HEK293 (cell line): ENCODE measurements around the gene ISY1.
A peak's percentile ranks its signal among the peaks of the same experiment; 100 is the strongest.
"Not testable (repeated sequence)": the region's sequence is repeated elsewhere in the genome, so short reads cannot be mapped to it uniquely, and the experiment has no call there.

ENCODE experiments used
- CTCF ChIA-PET: fragments of 350-600 bp; formaldehyde crosslinking; extraction: SDS; loops from one replicate; lab custom pipeline; 2021; ENCODE audit warnings: antibody characterized with exemption; lab: Yijun Ruan, JAX
- POLR2A ChIA-PET: fragments of 300-600 bp; formaldehyde crosslinking; extraction: SDS; loops from one replicate; lab custom pipeline; 2020; ENCODE audit warnings: antibody characterized with exemption, inconsistent platforms; lab: Yijun Ruan, JAX
- H3K27ac ChIP-seq: fragments of 200-500 bp; sonication (Bioruptor generic); 2 replicates; pipeline ENCODE4 v1.5.1; 2014; ENCODE audit warnings: low read depth, low read length, control low read depth, inconsistent platforms; ENCODE audit errors: extremely low read depth
- H3K36me3 ChIP-seq, 2 experiments: fragments of 200-500 bp in 1 of 2; sonication (Bioruptor generic) in 1 of 2; 1 replicate in 1 of 2; 2 replicates in 1 of 2; pipeline ENCODE4 v1.5.1; 2014 to 2017; ENCODE audit warnings: inconsistent platforms in 2 of 2, low read length in 2 of 2; ENCODE audit not compliant: control insufficient read depth in 2 of 2, insufficient read depth in 1 of 2
- H3K4me1 ChIP-seq: fragments of 200-500 bp; sonication (Bioruptor generic); 2 replicates; pipeline ENCODE4 v1.5.1; 2014; ENCODE audit warnings: mild to moderate bottlenecking, low read length, inconsistent platforms; ENCODE audit not compliant: control insufficient read depth, insufficient read depth
- H3K4me3 ChIP-seq: 2 replicates; pipeline ENCODE4 v1.5.1; 2011; ENCODE audit warnings: low read depth, mild to moderate bottlenecking, control low read depth, low read length, moderate library complexity
- H3K9me3 ChIP-seq: fragments of 200-500 bp; sonication (Bioruptor generic); 2 replicates; pipeline ENCODE4 v1.5.1; 2014; ENCODE audit warnings: low read depth, low read length, inconsistent platforms; ENCODE audit not compliant: control insufficient read depth, insufficient read depth
- BCL6B ChIP-seq: fragments of 450-650 bp; formaldehyde crosslinking; IDR thresholded peaks from 2 replicates; pipeline ENCODE4 v1.5.1; 2017; ENCODE audit warnings: missing biosample characterization, missing genetic modification characterization
- GLIS2 ChIP-seq: fragments of 450-650 bp; formaldehyde crosslinking; IDR thresholded peaks from 2 replicates; pipeline ENCODE4 v1.5.1; 2016; ENCODE audit warnings: missing biosample characterization, missing genetic modification characterization
- KLF17 ChIP-seq: fragments of 450-650 bp; formaldehyde crosslinking; IDR thresholded peaks from 2 replicates; pipeline ENCODE4 v1.5.1; 2016; ENCODE audit warnings: missing biosample characterization, missing genetic modification characterization
- MEIS1 ChIP-seq: sonication (generic); formaldehyde crosslinking; IDR thresholded peaks from 2 replicates; pipeline ENCODE4 v1.8.1; 2022; ENCODE audit warnings: missing genetic modification reagents, mild to moderate bottlenecking, borderline replicate concordance
- RBAK ChIP-seq: fragments of 450-650 bp; formaldehyde crosslinking; IDR thresholded peaks from 2 replicates; pipeline ENCODE4 v1.5.1; 2016; ENCODE audit warnings: missing biosample characterization, missing genetic modification characterization
- REPIN1 ChIP-seq: fragments of 450-650 bp; formaldehyde crosslinking; IDR thresholded peaks from 2 replicates; pipeline ENCODE4 v1.5.1; 2017; ENCODE audit warnings: missing biosample characterization, missing genetic modification characterization, low read depth
- SETDB1 ChIP-seq: IDR thresholded peaks from one replicate; pipeline ENCODE4 v1.6.1; 2017; ENCODE audit warnings: mild to moderate bottlenecking, low read length, moderate library complexity, mixed read lengths; ENCODE audit not compliant: insufficient read length
- ZBTB17 ChIP-seq: fragments of 450-650 bp; formaldehyde crosslinking; IDR thresholded peaks from 2 replicates; pipeline ENCODE4 v1.5.1; 2016; ENCODE audit warnings: missing biosample characterization, missing genetic modification characterization
- ZBTB26 ChIP-seq: fragments of 450-650 bp; formaldehyde crosslinking; optimal IDR thresholded peaks from 2 replicates; pipeline ENCODE3; 2016; ENCODE audit warnings: missing biosample characterization, mild to moderate bottlenecking, missing genetic modification characterization
- ZNF19 ChIP-seq: fragments of 450-650 bp; formaldehyde crosslinking; IDR thresholded peaks from 2 replicates; pipeline ENCODE4; 2016; ENCODE audit warnings: missing biosample characterization, missing genetic modification characterization, low read depth
- ZNF2 ChIP-seq: fragments of 450-650 bp; formaldehyde crosslinking; IDR thresholded peaks from 2 replicates; pipeline ENCODE4 v1.5.1; 2016; ENCODE audit warnings: missing biosample characterization, missing genetic modification characterization
- ZNF391 ChIP-seq: fragments of 450-650 bp; formaldehyde crosslinking; IDR thresholded peaks from 2 replicates; pipeline ENCODE4 v1.5.1; 2016; ENCODE audit warnings: low read depth, missing biosample characterization, missing genetic modification characterization, borderline replicate concordance
- ZNF501 ChIP-seq: fragments of 450-650 bp; formaldehyde crosslinking; IDR thresholded peaks from 2 replicates; pipeline ENCODE4 v1.5.1; 2016; ENCODE audit warnings: missing biosample characterization, missing genetic modification characterization
- ZNF510 ChIP-seq: fragments of 450-650 bp; formaldehyde crosslinking; IDR thresholded peaks from 2 replicates; pipeline ENCODE4 v1.5.1; 2018; ENCODE audit warnings: mild to moderate bottlenecking, missing genetic modification characterization, missing biosample characterization; ENCODE audit not compliant: insufficient replicate concordance
- ZNF571 ChIP-seq: fragments of 450-650 bp; formaldehyde crosslinking; IDR thresholded peaks from 2 replicates; pipeline ENCODE4 v1.5.0; 2017; ENCODE audit warnings: missing biosample characterization, missing genetic modification characterization
- ZNF610 ChIP-seq: fragments of 450-650 bp; formaldehyde crosslinking; IDR thresholded peaks from 2 replicates; pipeline ENCODE4 v1.5.1; 2016; ENCODE audit warnings: missing biosample characterization, missing genetic modification characterization, borderline replicate concordance
- ZNF623 ChIP-seq: fragments of 450-650 bp; formaldehyde crosslinking; IDR thresholded peaks from 2 replicates; pipeline ENCODE4 v1.5.1; 2016; ENCODE audit warnings: missing biosample characterization, missing genetic modification characterization
- ZNF654 ChIP-seq: fragments of 450-650 bp; formaldehyde crosslinking; IDR thresholded peaks from 2 replicates; pipeline ENCODE4 v1.5.1; 2016; ENCODE audit warnings: low read depth, missing biosample characterization, missing genetic modification characterization
- ZNF692 ChIP-seq: fragments of 450-650 bp; formaldehyde crosslinking; IDR thresholded peaks from 2 replicates; pipeline ENCODE4 v1.5.1; 2016; ENCODE audit warnings: missing biosample characterization, missing genetic modification characterization
- ZNF76 ChIP-seq: fragments of 450-650 bp; formaldehyde crosslinking; IDR thresholded peaks from 2 replicates; pipeline ENCODE4; 2016; ENCODE audit warnings: low read depth, missing biosample characterization, missing genetic modification characterization, borderline replicate concordance
- ZNF830 ChIP-seq: fragments of 450-650 bp; IDR thresholded peaks from 2 replicates; pipeline ENCODE4 v1.5.0; 2018; ENCODE audit warnings: missing biosample characterization, missing genetic modification characterization, low read depth, mild to moderate bottlenecking, moderate library complexity

Gene ISY1

GRCh38 chr3:129187857-129188256, 27.0 kb upstream of the ISY1 start:
- ChIA-PET CTCF (no interaction called here), POLR2A (interaction anchor here (0.7 kb wide), 1 partner anchor 1516 kb away, joined by 6 read pairs; no protein-coding TSS in a partner anchor)
- Histone ChIP-seq H3K4me1 (no peaks in the 10 kb centered on the region), H3K36me3 (no peaks in the 10 kb centered on the region), H3K4me3 (no peak overlapping the region), H3K27ac (no peak overlapping the region), H3K9me3 (no peaks in the 10 kb centered on the region)
- TF ChIP-seq ZNF501 (tag by site-specific recombination): no peak
- no peak for TF ChIP-seq ZBTB26 (tag by site-specific recombination)
- no peak for TF ChIP-seq ZNF654
- TF ChIP-seq ZNF391 (tag by site-specific recombination): no peak
- TF ChIP-seq SETDB1: no peak
- no peak for TF ChIP-seq ZNF19 (tag by site-specific recombination)
- no peak for TF ChIP-seq ZNF623 (tag by site-specific recombination)
- no peak for TF ChIP-seq GLIS2 (tag by site-specific recombination)
- no peak for TF ChIP-seq ZNF510 (tag by site-specific recombination)
- TF ChIP-seq REPIN1: no peak
- TF ChIP-seq KLF17: no peak
- no peak for TF ChIP-seq ZNF2 (tag by site-specific recombination)
- TF ChIP-seq RBAK (tag by site-specific recombination): no peak
- no peak for TF ChIP-seq ZNF692 (tag by site-specific recombination)
- TF ChIP-seq ZNF571 (tag by site-specific recombination): no peak
- TF ChIP-seq ZNF76 (tag by site-specific recombination): no peak
- TF ChIP-seq MEIS1 (CRISPR knock-in tag): no peak

- POLR2A ChIA-PET: interaction anchor here (0.8 to 1.1 kb wide), 3 partner anchors 24 to 65 kb away, joined by 4 to 5 read pairs (median 4); partner anchors contain the start of genes COPG1 and RAB43
- Histone ChIP-seq H3K36me3 (peaks cover 0 to 5% of the 10 kb centered on the region in 2 experiments; a peak in 1 of 3 replicates), H3K27ac (no peak overlapping the region), H3K4me1 (no peaks in the 10 kb centered on the region), H3K9me3 (no peaks in the 10 kb centered on the region), H3K4me3 (no peak overlapping the region)
- CTCF ChIA-PET: interaction anchor here (0.7 to 1.1 kb wide), 4 partner anchors 10 to 134 kb away, joined by 3 to 6 read pairs (median 3); no protein-coding TSS in a partner anchor
- TF ChIP-seq BCL6B (tag by site-specific recombination): no peak
- TF ChIP-seq ZNF610 (tag by site-specific recombination): no peak
- no peak for TF ChIP-seq ZNF830 (tag by site-specific recombination)
- TF ChIP-seq ZBTB17: no peak
Observed at GRCh38 chr3:129185783-129186182, 24.9 kb upstream of the ISY1 start.

GRCh38 chr3:129184784-129185542, 24.1 kb upstream of the ISY1 start:
- Histone ChIP-seq H3K36me3 (peaks cover 0 to 12% of the 10 kb centered on the region in 2 experiments; a peak in 2 of 3 replicates), H3K4me3 (peak overlapping the region; percentile 99)
- not testable (repeated sequence) for H3K9me3 ChIP-seq, H3K4me1 ChIP-seq, H3K27ac ChIP-seq
- ChIA-PET POLR2A (interaction anchor here (0.6 to 1.0 kb wide), 2 partner anchors 64 to 133 kb away, joined by 3 to 4 read pairs; partner anchors contain the start of gene COPG1), CTCF (interaction anchor here (1.0 kb wide), 1 partner anchor 23 kb away, joined by 6 read pairs; no protein-coding TSS in a partner anchor)
